RWPE1 (cell line): ENCODE data around the gene SLC2A3.
A peak's percentile ranks its signal among the peaks of the same experiment; 100 is the strongest.
"Not testable (repeated sequence)": the region's sequence is repeated elsewhere in the genome, so short reads cannot be mapped to it uniquely, and the experiment has no call there.

Source experiments
- CTCF ChIA-PET: fragments of 350-600 bp; sonication (Branson Sonifier 250); formaldehyde crosslinking; extraction: SDS; loops from one replicate; lab custom pipeline; 2021; lab: Yijun Ruan, JAX
- POLR2A ChIA-PET: fragments of 400-600 bp; formaldehyde crosslinking; extraction: SDS; loops from one replicate; lab custom pipeline; 2020; ENCODE audit warnings: antibody characterized with exemption; ENCODE audit not compliant: low non-redundant PET; lab: Yijun Ruan, JAX
- DNase-seq: peaks from one replicate; pipeline ENCODE4 v3.0.0; 2012; ENCODE audit warnings: low spot score
- H3K27ac ChIP-seq: fragments of 450-650 bp; 2 replicates; pipeline ENCODE4 v1.5.1; 2017
- TF ChIP-seq, protein P1 (sequence below): fragments of 450-650 bp; conservative IDR thresholded peaks from 2 replicates; pipeline ENCODE4 v1.5.1; 2017; ENCODE audit warnings: low read depth, mild to moderate bottlenecking

Gene SLC2A3

GRCh38 chr12:7935590-7936581 is at the start of gene SLC2A3:
Gene SLC2A3 (minus strand): TSS chr12:7936187. CDS start chr12:7936034, 153 bp downstream.
- H3K27ac ChIP-seq: no peak within 1 kb of the TSS
- CTCF ChIA-PET: interaction anchor here (0.5 to 0.6 kb wide), 2 partner anchors 35 to 127 kb away, joined by 3 read pairs; no protein-coding TSS in a partner anchor

GRCh38 chr12:7984900-7985299 is 48.9 kb upstream of the SLC2A3 start:
- no peak for DNase-seq
- TF ChIP-seq, protein P1, sequence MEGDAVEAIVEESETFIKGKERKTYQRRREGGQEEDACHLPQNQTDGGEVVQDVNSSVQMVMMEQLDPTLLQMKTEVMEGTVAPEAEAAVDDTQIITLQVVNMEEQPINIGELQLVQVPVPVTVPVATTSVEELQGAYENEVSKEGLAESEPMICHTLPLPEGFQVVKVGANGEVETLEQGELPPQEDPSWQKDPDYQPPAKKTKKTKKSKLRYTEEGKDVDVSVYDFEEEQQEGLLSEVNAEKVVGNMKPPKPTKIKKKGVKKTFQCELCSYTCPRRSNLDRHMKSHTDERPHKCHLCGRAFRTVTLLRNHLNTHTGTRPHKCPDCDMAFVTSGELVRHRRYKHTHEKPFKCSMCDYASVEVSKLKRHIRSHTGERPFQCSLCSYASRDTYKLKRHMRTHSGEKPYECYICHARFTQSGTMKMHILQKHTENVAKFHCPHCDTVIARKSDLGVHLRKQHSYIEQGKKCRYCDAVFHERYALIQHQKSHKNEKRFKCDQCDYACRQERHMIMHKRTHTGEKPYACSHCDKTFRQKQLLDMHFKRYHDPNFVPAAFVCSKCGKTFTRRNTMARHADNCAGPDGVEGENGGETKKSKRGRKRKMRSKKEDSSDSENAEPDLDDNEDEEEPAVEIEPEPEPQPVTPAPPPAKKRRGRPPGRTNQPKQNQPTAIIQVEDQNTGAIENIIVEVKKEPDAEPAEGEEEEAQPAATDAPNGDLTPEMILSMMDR: no peak
- ChIA-PET CTCF (no interaction called here), POLR2A (no interaction called here)
- no peak overlapping the region for H3K27ac ChIP-seq

More at GRCh38 chr12:7935590-7936581, at the start of gene SLC2A3:
- TF ChIP-seq, protein P1: no peak
- POLR2A ChIA-PET: interaction anchor here (0.5 to 0.6 kb wide), 2 partner anchors 331 to 1479 kb away, joined by 3 read pairs; no protein-coding TSS in a partner anchor
- DNase-seq: peak; percentile 46

DNA sequence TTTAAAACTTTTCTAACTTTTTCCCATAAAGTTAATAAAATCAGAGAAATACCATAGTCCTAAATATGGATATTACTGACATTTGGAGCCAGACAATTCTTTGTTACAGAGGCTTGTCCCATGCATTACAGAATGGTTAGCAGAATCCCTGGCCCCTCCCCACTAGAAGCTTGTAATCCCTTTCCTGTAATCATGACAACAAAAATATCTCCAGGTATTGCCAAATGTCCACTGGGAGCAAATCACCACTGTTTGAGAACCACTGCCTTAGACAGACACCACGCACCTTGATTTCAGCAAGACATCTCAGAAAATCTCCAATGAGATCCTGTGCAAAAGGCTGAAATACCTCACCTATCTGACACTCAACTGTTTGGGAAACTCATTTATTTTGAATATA is 47.5 kb upstream of the SLC2A3 start:
- CTCF ChIA-PET, H3K27ac ChIP-seq: not testable (repeated sequence)
- POLR2A ChIA-PET: interaction anchor here (0.6 kb wide), 1 partner anchor 11 kb away, joined by 3 read pairs; no protein-coding TSS in a partner anchor

DNA sequence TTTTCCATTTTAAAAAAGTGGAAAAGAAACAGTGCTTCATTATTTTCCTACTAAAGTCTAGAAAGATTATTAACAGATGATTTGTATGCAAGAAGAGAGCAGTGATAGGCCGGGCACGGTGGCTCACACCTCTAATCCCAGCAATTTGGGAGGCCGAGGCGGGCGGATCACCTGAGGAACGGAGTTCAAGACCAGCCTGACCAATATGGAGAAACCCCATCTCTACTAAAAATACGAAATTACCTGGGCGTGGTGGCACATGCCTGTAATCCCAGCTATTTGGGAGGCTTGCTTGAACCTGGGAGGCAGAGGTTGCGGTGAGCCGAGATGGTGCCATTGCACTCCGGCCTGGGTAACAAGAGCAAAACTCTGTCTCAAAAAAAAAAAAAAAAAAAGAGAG is 47.0 kb upstream of the SLC2A3 start:
- POLR2A ChIA-PET: not testable (repeated sequence)

More for the DNA sequence above, 47.5 kb upstream of the SLC2A3 start:
- not testable (repeated sequence) for DNase-seq

GRCh38 chr12:7982332-7982735 is 46.3 kb upstream of the SLC2A3 start:
- DNase-seq, POLR2A ChIA-PET, CTCF ChIA-PET, H3K27ac ChIP-seq: not testable (repeated sequence)

More for the DNA sequence above, 47.0 kb upstream of the SLC2A3 start:
- CTCF ChIA-PET, H3K27ac ChIP-seq, DNase-seq: not testable (repeated sequence)

DNA sequence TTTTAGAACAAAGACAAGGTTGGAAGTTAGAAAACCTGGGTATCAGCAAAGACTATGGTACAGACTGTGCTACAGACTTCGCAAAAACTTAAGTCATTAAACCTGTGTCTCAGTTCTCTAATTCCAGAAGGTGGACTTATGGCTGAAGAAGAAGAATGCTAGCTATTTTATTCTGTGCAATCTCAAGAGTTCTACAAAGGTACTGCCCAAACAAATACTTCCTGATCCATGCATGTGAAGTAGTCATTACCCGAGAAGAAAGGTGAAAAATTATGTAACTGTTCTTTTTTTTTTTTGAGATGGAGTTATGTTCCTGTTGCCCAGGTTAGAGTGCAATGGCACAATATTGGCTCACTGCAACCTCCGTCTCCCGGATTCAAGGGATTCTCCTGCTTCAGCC is 45.5 kb upstream of the SLC2A3 start:
- DNase-seq: no peak
- TF ChIP-seq, protein P1: no peak
- CTCF ChIA-PET: no interaction called here
- no peak overlapping the region for H3K27ac ChIP-seq
- POLR2A ChIA-PET: no interaction called here

DNA sequence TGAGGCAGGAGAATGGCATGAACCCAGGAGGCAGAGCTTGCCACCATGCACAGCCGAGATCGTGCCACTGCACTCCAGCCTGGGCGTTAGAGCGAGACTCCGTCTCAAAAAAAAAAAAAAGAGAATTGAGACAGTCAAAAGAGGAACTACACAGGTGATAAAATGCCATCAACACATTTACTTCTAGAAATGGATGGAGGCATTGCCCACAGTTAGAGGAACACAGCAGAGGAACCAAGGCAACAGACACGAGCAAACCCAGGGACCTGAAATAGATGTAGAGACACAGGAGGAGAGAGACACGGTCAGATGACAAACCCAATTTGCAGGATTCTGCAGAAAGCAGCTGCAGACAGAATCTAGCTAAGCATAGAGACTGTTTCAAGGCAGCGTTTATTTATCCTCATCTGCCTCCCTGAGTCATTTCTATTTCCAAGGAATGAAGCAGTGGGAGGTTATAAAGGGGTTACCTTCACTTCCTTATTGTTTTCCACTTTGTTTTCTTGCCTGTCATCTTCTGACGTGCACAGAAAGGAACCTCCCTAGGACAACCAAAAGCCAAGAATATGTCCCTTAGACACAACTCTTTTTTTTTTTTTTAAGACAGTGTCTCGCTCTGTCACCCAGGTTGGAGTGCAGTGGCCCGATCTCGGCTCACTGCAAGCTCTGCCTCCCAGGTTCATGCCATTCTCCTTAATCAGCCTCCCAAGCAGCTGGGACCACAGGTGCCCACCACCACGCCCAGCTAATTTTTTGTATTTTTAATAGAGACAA is 41.6 kb upstream of the SLC2A3 start:
- POLR2A ChIA-PET, DNase-seq, CTCF ChIA-PET, H3K27ac ChIP-seq: not testable (repeated sequence)

- no peak for DNase-seq
- TF ChIP-seq, protein P1: no peak
- ChIA-PET POLR2A (no interaction called here), CTCF (no interaction called here)
- H3K27ac ChIP-seq: no peak overlapping the region
These were observed 37.5 kb upstream of the SLC2A3 start for GRCh38 chr12:7973457-7973825.
